ENCODE results near the gene RHOF. TPM values are rescaled to one million over a fixed set of nuclear protein-coding genes. Genes with fewer than 3 reads are reported as not detected.
A peak's percentile ranks its signal among the peaks of the same experiment; 100 is the strongest.

RHOF gene
- total and polyA plus RNA-seq, 11 donors = 18.8 to 45.2 (median 25.7) TPM

DNA sequence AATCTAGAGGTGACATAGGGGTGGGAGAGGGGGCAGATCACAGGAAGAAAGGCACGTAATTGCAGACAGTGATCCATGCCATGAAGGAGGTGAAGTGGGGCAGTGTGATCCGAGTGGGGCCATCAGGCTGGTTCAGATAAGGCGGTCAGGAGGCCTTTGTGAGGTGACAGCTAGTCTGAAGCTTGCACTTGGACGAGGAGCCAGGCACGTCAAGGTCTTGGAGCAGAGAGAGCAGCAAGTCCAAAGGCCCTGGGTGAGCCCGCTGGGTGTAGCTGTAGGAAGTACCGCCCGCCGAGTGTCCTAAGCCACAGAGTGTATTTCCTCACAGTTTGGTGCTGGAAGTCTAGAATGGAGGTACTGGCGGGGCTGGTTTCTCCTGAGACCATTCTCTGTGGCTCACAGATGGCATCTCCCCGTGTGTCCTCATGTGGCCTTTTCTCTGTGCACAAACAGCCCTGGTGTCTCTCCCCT, 23.6 kb downstream of the RHOF start:
- DNase-seq (peak in 2 of 5 donors; percentile 61 to 71), ATAC-seq (peak in 3 of 4 donors; percentile 13 to 45 (median 35))
- Histone ChIP-seq H3K27ac (peak overlapping the region in 6 of 12 donors; percentile 9 to 76 (median 46)), H3K9me3 (no peaks in the 10 kb centered on the region), H3K36me3 (no peaks in the 10 kb centered on the region), H3K4me3 (no peak overlapping the region), H3K4me1 (peaks cover 0 to 66% (median 29%) of the 10 kb centered on the region in 12 donors), H3K27me3 (no peaks in the 10 kb centered on the region)
- 60 to 70% (median 66%) methylated on average over 11 of the region's 11 CpGs for WGBS, 4 donors
- TF ChIP-seq, protein P1, sequence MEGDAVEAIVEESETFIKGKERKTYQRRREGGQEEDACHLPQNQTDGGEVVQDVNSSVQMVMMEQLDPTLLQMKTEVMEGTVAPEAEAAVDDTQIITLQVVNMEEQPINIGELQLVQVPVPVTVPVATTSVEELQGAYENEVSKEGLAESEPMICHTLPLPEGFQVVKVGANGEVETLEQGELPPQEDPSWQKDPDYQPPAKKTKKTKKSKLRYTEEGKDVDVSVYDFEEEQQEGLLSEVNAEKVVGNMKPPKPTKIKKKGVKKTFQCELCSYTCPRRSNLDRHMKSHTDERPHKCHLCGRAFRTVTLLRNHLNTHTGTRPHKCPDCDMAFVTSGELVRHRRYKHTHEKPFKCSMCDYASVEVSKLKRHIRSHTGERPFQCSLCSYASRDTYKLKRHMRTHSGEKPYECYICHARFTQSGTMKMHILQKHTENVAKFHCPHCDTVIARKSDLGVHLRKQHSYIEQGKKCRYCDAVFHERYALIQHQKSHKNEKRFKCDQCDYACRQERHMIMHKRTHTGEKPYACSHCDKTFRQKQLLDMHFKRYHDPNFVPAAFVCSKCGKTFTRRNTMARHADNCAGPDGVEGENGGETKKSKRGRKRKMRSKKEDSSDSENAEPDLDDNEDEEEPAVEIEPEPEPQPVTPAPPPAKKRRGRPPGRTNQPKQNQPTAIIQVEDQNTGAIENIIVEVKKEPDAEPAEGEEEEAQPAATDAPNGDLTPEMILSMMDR (IDR thresholded peaks at IDR 0.05) = no peak
- TF ChIP-seq POLR2A (IDR thresholded peaks at IDR 0.05) = no peak
- intact Hi-C loops (cut with DNase I) = loop anchor here in 8 of 10 donors (5.0 kb wide), 3 partner anchors 58 to 73 kb away; partner anchors contain the start of gene TMEM120B (in 5 of the 8)

GRCh38 chr12:121769297-121769830, 24.1 kb downstream of the RHOF start:
- Histone ChIP-seq H3K9me3 (no peaks in the 10 kb centered on the region), H3K4me3 (no peak overlapping the region), H3K27ac (peak overlapping the region in 4 of 12 donors; percentile 42 to 76 (median 70)), H3K36me3 (no peaks in the 10 kb centered on the region), H3K4me1 (peaks cover 0 to 61% (median 29%) of the 10 kb centered on the region in 12 donors), H3K27me3 (no peaks in the 10 kb centered on the region)
- no peak for ATAC-seq
- intact Hi-C loops (cut with DNase I) = no loop called here
- DNase-seq = no peak
- TF ChIP-seq POLR2A (IDR thresholded peaks at IDR 0.05) = no peak
- TF ChIP-seq, protein P1 (IDR thresholded peaks at IDR 0.05) = no peak
- 85 to 94% (median 90%) methylated on average over 9 of the region's 9 CpGs for WGBS, 4 donors

GRCh38 chr12:121767525-121768016, 25.9 kb downstream of the RHOF start:
- Histone ChIP-seq H3K4me3 (no peak overlapping the region), H3K27me3 (no peaks in the 10 kb centered on the region), H3K4me1 (peaks cover 0 to 55% (median 26%) of the 10 kb centered on the region in 12 donors), H3K9me3 (no peaks in the 10 kb centered on the region), H3K27ac (peak overlapping the region in 11 of 12 donors; percentile 7 to 83 (median 69)), H3K36me3 (peaks cover 0 to 5% (median 0%) of the 10 kb centered on the region in 9 donors)
- peak in 4 of 5 donors; percentile 56 to 84 (median 70) for DNase-seq
- WGBS, 4 donors = 13 to 22% (median 17%) methylated on average over 9 to 10 of the region's 10 CpGs
- TF ChIP-seq POLR2A (IDR thresholded peaks at IDR 0.05) = no peak
- TF ChIP-seq, protein P1 (IDR thresholded peaks at IDR 0.05) = no peak
- intact Hi-C loops (cut with DNase I) = no loop called here
- ATAC-seq = peak; percentile 85 to 89 (median 86)

- TF ChIP-seq, protein P1 (IDR thresholded peaks at IDR 0.05) = no peak
- TF ChIP-seq POLR2A (IDR thresholded peaks at IDR 0.05) = no peak
- ATAC-seq (no peak), DNase-seq (no peak)
- peak overlapping the region in 6 of 12 donors; percentile 15 to 83 (median 57) for H3K27ac ChIP-seq
- 86 to 100% (median 95%) methylated on average over 5 of the region's 5 CpGs for WGBS, 4 donors
- intact Hi-C loops (cut with DNase I) = no loop called here
- H3K4me3 ChIP-seq = no peak overlapping the region
- H3K27me3 ChIP-seq = no peaks in the 10 kb centered on the region
- no peaks in the 10 kb centered on the region for H3K9me3 ChIP-seq
- H3K36me3 ChIP-seq = peaks cover 0 to 5% (median 0%) of the 10 kb centered on the region in 9 donors
- H3K4me1 ChIP-seq = peaks cover 3 to 59% (median 27%) of the 10 kb centered on the region in 12 donors
These were observed 27.0 kb downstream of the RHOF start for GRCh38 chr12:121766290-121767039.

Data from heart left ventricle (tissue), 16 donors.